Upper lobe of right lung (tissue), 1 donor: ENCODE measurements around the gene RAD51B. TPM values are rescaled to one million over a fixed set of nuclear protein-coding genes. Genes with fewer than 3 reads are reported as not detected.

Experiments
- ATAC-seq: fragments of 200-7000 bp; cut with Tn5 transposase; one replicate; pipeline ENCODE4 v1.9.1; 2020; ENCODE audit warnings: mild to moderate bottlenecking, moderate library complexity
- DNase-seq: peaks from one replicate; pipeline ENCODE4 v3.0.0-alpha.2; 2020
- H3K27ac ChIP-seq: fragments of 200-600 bp; one replicate; pipeline ENCODE4 v1.8.0; 2022
- H3K27me3 ChIP-seq: fragments of 200-600 bp; one replicate; pipeline ENCODE4 v1.8.0; 2022; ENCODE audit warnings: mild to moderate bottlenecking
- H3K36me3 ChIP-seq: fragments of 200-600 bp; one replicate; pipeline ENCODE4 v1.8.0; 2022
- H3K4me1 ChIP-seq: fragments of 200-600 bp; one replicate; pipeline ENCODE4 v1.8.0; 2022
- H3K4me3 ChIP-seq: fragments of 200-600 bp; one replicate; pipeline ENCODE4 v1.8.0; 2022; ENCODE audit warnings: mild to moderate bottlenecking
- H3K9me3 ChIP-seq: fragments of 200-600 bp; one replicate; pipeline ENCODE4 v1.8.0; 2022
- intact Hi-C: fragments of 100-400 bp; cut with DNase I; formaldehyde crosslinking; loops from one replicate; pipeline ENCODE4 v1.11.0; 2022
- total RNA-seq: library from RNA; stranded (reverse); fragmentation: NEBNext Ultra II Directional; extraction: Animal tissue kit (Norgen Biotek cat#: 25700); gene quantifications from one replicate; pipeline ENCODE4 v1.2.1, GENCODE V29; 2021
- TF ChIP-seq, protein P1 (sequence below): fragments of 200-600 bp; IDR thresholded peaks from one replicate; pipeline ENCODE4 v1.8.0; 2022; ENCODE audit warnings: antibody characterized with exemption
- donor health status: DM: no; HTN: yes; CAD: no; lungs with severe emphysema.

The RAD51B gene
- total RNA-seq, 1 donor from 2014 or later: 11.5 TPM

DNA sequence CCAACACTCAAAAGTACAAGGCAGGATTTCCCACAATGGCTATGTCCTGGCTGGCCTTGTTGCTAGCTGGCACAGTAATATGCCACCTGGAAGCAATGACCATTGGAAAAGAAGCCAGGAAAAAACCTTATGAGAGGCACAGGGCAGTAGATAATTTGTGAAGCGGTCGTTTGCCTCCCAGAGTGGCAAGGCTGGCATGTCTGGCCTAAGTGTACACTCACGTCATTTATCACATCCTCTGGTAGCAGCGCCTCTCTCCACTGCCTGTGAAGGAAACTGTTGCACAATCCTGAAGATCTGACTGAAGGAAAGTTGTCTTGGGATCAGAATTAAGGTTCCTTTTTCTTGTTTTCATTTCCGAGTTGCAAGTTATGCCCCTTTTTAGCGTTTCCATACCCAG is 564.8 kb downstream of the RAD51B start:
- DNase-seq: no peak
- Histone ChIP-seq H3K27me3 (no peaks in the 10 kb centered on the region), H3K4me3 (no peak overlapping the region), H3K27ac (peak overlapping the region; percentile 71), H3K4me1 (peaks cover 34% of the 10 kb centered on the region), H3K9me3 (no peaks in the 10 kb centered on the region), H3K36me3 (no peaks in the 10 kb centered on the region)
- intact Hi-C loops: no loop called here
- peak; percentile 86 for ATAC-seq
- TF ChIP-seq, protein P1, sequence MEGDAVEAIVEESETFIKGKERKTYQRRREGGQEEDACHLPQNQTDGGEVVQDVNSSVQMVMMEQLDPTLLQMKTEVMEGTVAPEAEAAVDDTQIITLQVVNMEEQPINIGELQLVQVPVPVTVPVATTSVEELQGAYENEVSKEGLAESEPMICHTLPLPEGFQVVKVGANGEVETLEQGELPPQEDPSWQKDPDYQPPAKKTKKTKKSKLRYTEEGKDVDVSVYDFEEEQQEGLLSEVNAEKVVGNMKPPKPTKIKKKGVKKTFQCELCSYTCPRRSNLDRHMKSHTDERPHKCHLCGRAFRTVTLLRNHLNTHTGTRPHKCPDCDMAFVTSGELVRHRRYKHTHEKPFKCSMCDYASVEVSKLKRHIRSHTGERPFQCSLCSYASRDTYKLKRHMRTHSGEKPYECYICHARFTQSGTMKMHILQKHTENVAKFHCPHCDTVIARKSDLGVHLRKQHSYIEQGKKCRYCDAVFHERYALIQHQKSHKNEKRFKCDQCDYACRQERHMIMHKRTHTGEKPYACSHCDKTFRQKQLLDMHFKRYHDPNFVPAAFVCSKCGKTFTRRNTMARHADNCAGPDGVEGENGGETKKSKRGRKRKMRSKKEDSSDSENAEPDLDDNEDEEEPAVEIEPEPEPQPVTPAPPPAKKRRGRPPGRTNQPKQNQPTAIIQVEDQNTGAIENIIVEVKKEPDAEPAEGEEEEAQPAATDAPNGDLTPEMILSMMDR: no peak

GRCh38 chr14:68384881-68385280 is 565.3 kb downstream of the RAD51B start:
- no peaks in the 10 kb centered on the region for H3K36me3 ChIP-seq
- DNase-seq: no peak
- TF ChIP-seq, protein P1: no peak
- peak overlapping the region; percentile 71 for H3K27ac ChIP-seq
- H3K4me1 ChIP-seq: peaks cover 29% of the 10 kb centered on the region
- ATAC-seq: peak; percentile 27
- no peaks in the 10 kb centered on the region for H3K9me3 ChIP-seq
- intact Hi-C loops: no loop called here
- H3K4me3 ChIP-seq: no peak overlapping the region
- H3K27me3 ChIP-seq: no peaks in the 10 kb centered on the region

DNA sequence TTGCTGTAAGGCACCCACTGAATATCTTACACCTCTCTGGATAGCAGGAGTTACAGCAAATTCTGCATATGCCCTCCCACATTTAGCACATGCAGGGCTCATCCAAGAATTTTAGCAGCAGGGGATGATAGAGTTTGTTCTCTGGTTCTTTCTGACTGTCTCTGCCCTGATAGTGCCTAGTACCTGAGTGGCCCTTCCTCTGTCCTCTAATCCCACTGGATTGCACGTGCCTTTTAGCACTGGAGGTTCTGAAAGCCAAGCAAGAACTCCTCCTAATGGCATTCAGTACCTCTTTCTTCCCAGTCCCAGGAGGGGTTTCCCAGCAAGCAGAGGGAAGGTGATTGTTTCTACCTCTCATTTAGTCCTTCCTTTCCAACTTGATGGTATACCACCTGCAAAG is 566.9 kb downstream of the RAD51B start:
- H3K27ac ChIP-seq: no peak overlapping the region

DNA sequence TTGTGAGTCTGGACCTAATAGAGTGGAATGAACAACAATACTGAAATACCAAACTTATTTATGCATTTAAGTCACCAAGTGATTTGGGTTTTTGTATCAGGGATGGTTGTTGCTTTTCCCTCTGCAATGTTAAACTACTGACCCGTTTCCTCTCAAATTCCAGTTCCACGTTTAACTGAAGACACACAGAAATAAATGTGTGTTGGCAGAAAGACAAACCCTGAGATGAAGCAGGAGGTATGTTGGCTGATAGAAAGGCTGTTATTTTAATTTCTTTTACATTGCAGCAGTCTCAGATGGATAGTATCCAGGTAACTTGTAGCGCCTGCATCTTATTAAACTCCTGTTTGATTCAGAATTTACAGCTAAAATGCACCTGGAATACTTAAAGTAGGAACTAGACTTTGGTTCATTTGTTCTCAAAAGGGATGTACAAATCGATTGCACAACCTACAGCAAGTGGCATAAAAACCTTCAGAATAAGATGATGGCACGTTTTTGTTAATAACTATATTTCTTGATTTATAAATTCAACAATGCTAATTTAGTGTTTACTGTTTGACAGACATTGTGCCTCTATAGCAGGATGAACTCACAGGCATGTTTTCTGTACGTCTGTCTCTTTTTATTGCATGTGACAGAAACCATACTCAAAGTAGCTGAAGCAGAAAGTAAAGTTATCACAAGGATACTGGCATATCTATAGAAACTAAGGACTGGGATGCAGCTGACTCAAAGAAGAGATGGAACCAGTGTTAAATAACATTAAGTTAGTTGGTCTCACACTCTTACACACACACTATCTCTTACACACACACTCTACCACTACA is 567.6 kb downstream of the RAD51B start:
- H3K27me3 ChIP-seq: no peaks in the 10 kb centered on the region
- peaks cover 21% of the 10 kb centered on the region for H3K4me1 ChIP-seq
- no peak overlapping the region for H3K4me3 ChIP-seq
- intact Hi-C loops: no loop called here
- no peaks in the 10 kb centered on the region for H3K9me3 ChIP-seq
- no peaks in the 10 kb centered on the region for H3K36me3 ChIP-seq
- H3K27ac ChIP-seq: no peak overlapping the region
- no peak for DNase-seq
- no peak for ATAC-seq
- TF ChIP-seq, protein P1: no peak

More for the DNA sequence above, 566.9 kb downstream of the RAD51B start:
- peaks cover 19% of the 10 kb centered on the region for H3K4me1 ChIP-seq
- TF ChIP-seq, protein P1: no peak
- no peaks in the 10 kb centered on the region for H3K9me3 ChIP-seq
- DNase-seq: no peak
- no peak for ATAC-seq
- H3K36me3 ChIP-seq: no peaks in the 10 kb centered on the region
- H3K27me3 ChIP-seq: no peaks in the 10 kb centered on the region
- intact Hi-C loops: no loop called here
- H3K4me3 ChIP-seq: no peak overlapping the region

DNA sequence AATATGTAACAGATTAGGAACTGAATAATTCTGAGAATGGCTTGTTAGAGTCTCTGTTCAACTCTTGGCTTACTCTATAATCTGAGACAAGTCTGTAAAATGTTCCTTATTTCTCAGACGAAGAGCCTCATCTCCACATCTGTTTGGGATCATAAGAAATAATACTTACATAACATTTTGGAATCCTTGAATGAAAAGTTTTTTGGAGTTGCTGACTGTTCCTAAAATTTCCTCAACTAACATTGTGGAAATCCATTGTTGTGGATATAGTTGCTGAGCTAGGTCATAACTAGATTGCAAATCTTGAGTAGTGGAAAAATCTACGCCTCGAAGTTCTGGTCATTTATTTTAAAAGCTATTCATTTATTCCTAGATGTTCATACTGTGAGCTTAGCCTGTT is 570.4 kb downstream of the RAD51B start:
- intact Hi-C loops: no loop called here
- Histone ChIP-seq H3K9me3 (no peaks in the 10 kb centered on the region), H3K27me3 (no peaks in the 10 kb centered on the region), H3K4me1 (peaks cover 22% of the 10 kb centered on the region), H3K4me3 (no peak overlapping the region), H3K36me3 (no peaks in the 10 kb centered on the region), H3K27ac (no peak overlapping the region)
- ATAC-seq: no peak
- TF ChIP-seq, protein P1: no peak
- DNase-seq: no peak
